AG04449 (cell line): ENCODE data around the gene STOML1.
A peak's percentile ranks its signal among the peaks of the same experiment; 100 is the strongest.
"Not testable (repeated sequence)": the region's sequence is repeated elsewhere in the genome, so short reads cannot be mapped to it uniquely, and the experiment has no call there.

ENCODE experiments used
- CTCF ChIA-PET: fragments of 350-600 bp; formaldehyde crosslinking; extraction: SDS; loops from one replicate; lab custom pipeline; 2021; ENCODE audit warnings: antibody characterized with exemption; lab: Yijun Ruan, JAX
- POLR2A ChIA-PET: fragments of 400-600, 350-600 bp; formaldehyde crosslinking; extraction: SDS; loops from one replicate; lab custom pipeline; 2020; ENCODE audit warnings: antibody characterized with exemption, inconsistent platforms; lab: Yijun Ruan, JAX
- DNase-seq: peaks from one replicate; pipeline ENCODE4 v3.0.0-alpha.2; 2010; ENCODE audit warnings: low read depth, low spot score
- H3K4me3 ChIP-seq: 2 replicates; pipeline ENCODE4 v1.5.1; 2011; ENCODE audit warnings: low read depth, mild to moderate bottlenecking, control low read depth, low read length
- TF ChIP-seq, protein P1 (sequence below): IDR thresholded peaks from one replicate; pipeline ENCODE4 v1.5.1; 2011; ENCODE audit warnings: mild to moderate bottlenecking, moderate library complexity, low read length, control low read depth, inconsistent platforms; ENCODE audit not compliant: insufficient read depth; ENCODE audit errors: missing control alignments

STOML1 gene

DNA sequence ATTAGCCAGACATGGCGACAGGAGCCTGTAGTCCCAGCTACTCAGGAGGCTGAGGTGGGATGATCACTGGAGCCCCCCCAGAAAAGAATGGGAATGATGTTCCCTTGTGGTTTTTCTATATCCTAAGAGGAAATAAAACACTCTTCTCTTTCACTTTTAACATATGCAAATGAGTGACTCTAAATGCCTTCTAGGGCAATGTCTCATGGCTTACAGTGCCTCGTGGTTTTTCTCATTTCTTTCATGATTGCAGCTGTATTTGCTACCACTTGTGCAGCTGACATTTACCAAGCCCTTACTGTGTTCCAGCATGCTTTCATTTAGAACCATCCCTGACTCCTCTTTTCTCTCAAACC is 26.4 kb downstream of the STOML1 start:
- ChIA-PET CTCF (interaction anchor here (0.8 to 17.4 kb wide), 20 partner anchors 9 to 357 kb away, joined by 3 to 544 read pairs (median 8); partner anchors contain the start of genes PML and TBC1D21), POLR2A (interaction anchor here (1.0 kb wide), 1 partner anchor 9 kb away, joined by 4 read pairs; no protein-coding TSS in a partner anchor)
- TF ChIP-seq, protein P1, sequence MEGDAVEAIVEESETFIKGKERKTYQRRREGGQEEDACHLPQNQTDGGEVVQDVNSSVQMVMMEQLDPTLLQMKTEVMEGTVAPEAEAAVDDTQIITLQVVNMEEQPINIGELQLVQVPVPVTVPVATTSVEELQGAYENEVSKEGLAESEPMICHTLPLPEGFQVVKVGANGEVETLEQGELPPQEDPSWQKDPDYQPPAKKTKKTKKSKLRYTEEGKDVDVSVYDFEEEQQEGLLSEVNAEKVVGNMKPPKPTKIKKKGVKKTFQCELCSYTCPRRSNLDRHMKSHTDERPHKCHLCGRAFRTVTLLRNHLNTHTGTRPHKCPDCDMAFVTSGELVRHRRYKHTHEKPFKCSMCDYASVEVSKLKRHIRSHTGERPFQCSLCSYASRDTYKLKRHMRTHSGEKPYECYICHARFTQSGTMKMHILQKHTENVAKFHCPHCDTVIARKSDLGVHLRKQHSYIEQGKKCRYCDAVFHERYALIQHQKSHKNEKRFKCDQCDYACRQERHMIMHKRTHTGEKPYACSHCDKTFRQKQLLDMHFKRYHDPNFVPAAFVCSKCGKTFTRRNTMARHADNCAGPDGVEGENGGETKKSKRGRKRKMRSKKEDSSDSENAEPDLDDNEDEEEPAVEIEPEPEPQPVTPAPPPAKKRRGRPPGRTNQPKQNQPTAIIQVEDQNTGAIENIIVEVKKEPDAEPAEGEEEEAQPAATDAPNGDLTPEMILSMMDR: no peak
- no peak overlapping the region for H3K4me3 ChIP-seq
- DNase-seq: no peak

DNA sequence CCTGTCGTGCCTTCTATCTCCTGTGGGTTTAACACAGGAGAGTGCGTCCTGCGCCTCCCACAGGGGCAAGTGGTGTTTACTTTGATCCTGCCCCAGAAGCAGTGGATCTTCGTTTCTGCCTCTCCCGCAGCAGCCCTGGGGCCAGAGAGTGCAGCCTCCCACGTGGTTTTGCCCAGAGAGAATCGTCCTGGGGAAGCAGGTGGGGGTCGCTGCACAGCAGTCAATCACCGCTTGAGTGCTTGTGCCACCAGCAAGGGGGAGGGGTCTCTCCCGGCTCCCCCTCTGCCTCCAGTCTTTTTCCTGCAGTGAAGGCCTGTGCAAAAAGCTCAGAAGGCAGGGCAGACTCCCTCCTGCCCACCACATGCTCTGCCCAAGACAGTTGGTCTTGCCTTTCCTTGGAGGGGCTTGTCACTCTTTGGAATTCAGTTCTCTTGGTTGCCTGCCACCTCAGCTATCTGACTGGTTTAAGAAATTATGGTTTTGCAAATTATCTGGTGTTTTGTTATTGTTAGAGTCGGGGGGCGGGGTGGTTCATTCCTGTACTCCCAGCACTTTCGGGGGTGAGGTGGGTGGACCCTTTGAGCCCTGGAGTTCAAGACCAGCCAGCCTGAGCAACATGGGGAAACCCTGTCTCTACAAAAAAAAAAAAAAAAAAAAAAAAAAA is 26.9 kb downstream of the STOML1 start:
- POLR2A ChIA-PET: interaction anchor here (1.0 kb wide), 1 partner anchor 9 kb away, joined by 4 read pairs; no protein-coding TSS in a partner anchor
- DNase-seq: no peak
- CTCF ChIA-PET: interaction anchor here (0.8 to 17.4 kb wide), 25 partner anchors 9 to 357 kb away, joined by 3 to 544 read pairs (median 7); partner anchors contain the start of genes PML and TBC1D21
- no peak overlapping the region for H3K4me3 ChIP-seq
- TF ChIP-seq, protein P1: no peak

DNA sequence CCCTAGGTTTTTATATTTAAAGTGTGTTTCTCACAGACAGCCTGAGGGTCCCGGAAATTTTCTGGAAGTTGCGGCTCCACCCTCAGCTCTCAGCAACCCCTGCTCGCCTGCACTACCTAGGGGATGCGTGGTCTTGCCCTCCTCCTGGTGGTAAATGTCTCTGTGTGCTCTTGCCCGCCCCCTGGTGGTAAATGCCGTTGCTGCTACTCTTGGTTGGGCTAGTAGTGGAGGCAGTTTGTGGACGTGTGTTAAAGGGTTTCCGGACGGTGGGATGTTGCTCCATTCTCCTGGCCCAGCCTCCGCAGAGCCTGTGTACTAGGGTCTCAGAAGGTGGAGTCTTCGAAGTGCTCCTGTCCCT is 27.4 kb downstream of the STOML1 start:
- ChIA-PET CTCF (interaction anchor here (0.6 to 17.4 kb wide), 30 partner anchors 10 to 358 kb away, joined by 3 to 544 read pairs (median 5); partner anchors contain the start of genes PML and TBC1D21), POLR2A (no interaction called here)
- no peak for DNase-seq
- H3K4me3 ChIP-seq: no peak overlapping the region
- TF ChIP-seq, protein P1: peak; percentile 99

DNA sequence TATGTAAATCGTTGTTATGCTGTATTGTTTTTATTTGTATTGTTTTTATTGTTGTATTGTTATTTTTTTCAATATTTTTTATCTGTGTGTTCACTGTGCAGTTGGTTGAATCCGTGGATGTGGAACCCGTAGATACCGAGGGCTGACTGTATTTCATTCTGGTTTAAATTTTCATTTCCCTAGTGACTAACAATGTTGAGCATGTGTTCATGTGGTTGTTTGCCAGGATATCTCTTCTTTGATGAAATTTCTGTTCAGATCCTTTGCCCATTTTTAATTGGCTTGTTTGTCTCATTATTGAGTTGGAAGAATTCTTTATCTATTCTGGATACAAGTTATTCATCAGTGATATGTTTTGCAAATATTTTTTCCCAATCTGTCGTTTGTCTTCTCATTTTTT is 29.7 kb downstream of the STOML1 start:
- H3K4me3 ChIP-seq: no peak overlapping the region
- ChIA-PET CTCF (interaction anchor here (3.8 to 4.1 kb wide), 2 partner anchors 12 to 20 kb away, joined by 21 to 32 read pairs; no protein-coding TSS in a partner anchor), POLR2A (no interaction called here)
- DNase-seq: no peak
- TF ChIP-seq, protein P1: no peak

DNA sequence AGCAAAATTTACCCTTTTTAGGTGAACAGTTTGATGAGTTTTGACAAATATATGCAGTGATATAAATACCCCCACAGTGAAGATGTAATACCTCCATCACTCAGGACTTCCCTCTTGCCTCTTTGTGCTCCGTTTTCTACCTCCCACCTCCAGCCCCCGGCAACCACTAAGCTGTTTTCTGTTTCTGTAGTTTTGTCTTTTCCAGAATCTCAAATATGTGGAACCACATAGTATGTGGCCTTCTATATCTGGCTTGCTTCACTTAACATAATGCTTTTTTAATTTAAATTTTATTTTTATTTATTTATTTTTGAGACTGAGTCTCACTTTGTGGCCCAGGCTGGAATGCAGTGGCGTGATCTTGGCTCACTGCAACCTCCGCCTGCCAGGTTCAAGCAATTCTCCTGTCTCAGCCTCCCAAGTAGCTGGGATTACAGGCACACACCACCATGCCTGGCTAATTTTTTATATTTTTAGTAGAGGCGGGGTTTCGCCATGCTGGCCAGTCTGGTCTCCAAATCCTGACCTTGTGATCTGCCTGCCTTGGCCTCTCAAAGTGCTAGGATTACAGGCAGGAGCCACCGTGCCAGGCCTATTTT is 31.5 kb downstream of the STOML1 start:
- CTCF ChIA-PET: interaction anchor here (1.0 to 17.8 kb wide), 8 partner anchors 9 to 362 kb away, joined by 3 to 317 read pairs (median 10); partner anchors contain the start of gene TBC1D21
- POLR2A ChIA-PET, H3K4me3 ChIP-seq, DNase-seq: not testable (repeated sequence)

DNA sequence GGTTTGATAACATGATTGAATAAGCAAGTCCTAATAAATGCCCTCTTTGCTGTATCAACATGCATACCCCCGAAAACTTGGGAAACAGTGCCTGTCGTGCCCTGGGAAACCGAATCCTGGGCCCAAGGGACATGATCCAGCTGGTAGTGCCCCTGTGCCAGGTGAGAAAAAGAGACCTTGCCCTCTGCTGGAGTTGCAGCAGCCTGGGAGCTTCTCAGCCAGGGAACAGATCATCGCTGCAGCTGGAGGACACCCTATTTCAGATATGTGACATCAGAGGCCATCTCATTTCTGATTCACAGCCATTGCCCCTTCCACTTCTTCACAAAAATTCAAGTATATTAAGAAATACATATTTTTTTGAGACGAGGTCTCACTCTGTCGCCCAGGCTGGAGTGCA is 32.3 kb downstream of the STOML1 start:
- POLR2A ChIA-PET: interaction anchor here (1.0 kb wide), 1 partner anchor 35 kb away, joined by 4 read pairs; no protein-coding TSS in a partner anchor
- TF ChIP-seq, protein P1: no peak
- H3K4me3 ChIP-seq: no peak overlapping the region
- CTCF ChIA-PET: interaction anchor here (1.2 to 17.8 kb wide), 8 partner anchors 8 to 363 kb away, joined by 3 to 317 read pairs (median 10); partner anchors contain the start of gene TBC1D21
- no peak for DNase-seq
